MM.1S (cell line): ENCODE data around the gene RALGAPA2.

Source experiments
- DNase-seq: peaks from one replicate; pipeline ENCODE4 v3.0.0-alpha.2; 2015
- H2AFZ ChIP-seq: fragments of 300-600 bp; sonication (generic); 2 replicates; pipeline ENCODE4 v1.6.0; 2016; ENCODE audit warnings: antibody characterized with exemption, low read length
- H3F3A ChIP-seq: fragments of 300-600 bp; sonication (generic); 2 replicates; pipeline ENCODE4 v1.6.1; 2016; ENCODE audit warnings: mild to moderate bottlenecking, antibody characterized with exemption, low read length, moderate library complexity, mixed read lengths; ENCODE audit not compliant: insufficient read depth
- H3K27ac ChIP-seq: fragments of 300-600 bp; sonication (generic); 2 replicates; pipeline ENCODE4 v1.5.1; 2016; ENCODE audit warnings: mild to moderate bottlenecking, low read length
- H3K27me3 ChIP-seq: fragments of 300-600 bp; sonication (generic); replicated peaks from 2 replicates; pipeline ENCODE4 v1.6.0; 2016; ENCODE audit warnings: low read length; ENCODE audit not compliant: insufficient read depth
- H3K36me3 ChIP-seq: fragments of 300-600 bp; sonication (generic); replicated peaks from 2 replicates; pipeline ENCODE4 v1.6.1; 2016; ENCODE audit warnings: mild to moderate bottlenecking, low read length, mixed read lengths; ENCODE audit not compliant: insufficient read depth
- H3K4me1 ChIP-seq: fragments of 300-600 bp; sonication (generic); 2 replicates; pipeline ENCODE4 v1.6.1; 2016; ENCODE audit warnings: low read length, mixed read lengths
- H3K4me2 ChIP-seq: fragments of 300-600 bp; sonication (generic); 2 replicates; pipeline ENCODE4 v1.6.0; 2016; ENCODE audit warnings: low read depth, low read length
- H3K4me3 ChIP-seq: fragments of 300-600 bp; sonication (generic); 2 replicates; pipeline ENCODE4 v1.5.1; 2016; ENCODE audit warnings: low read length, mixed read lengths
- H3K79me2 ChIP-seq: fragments of 300-600 bp; sonication (generic); 2 replicates; pipeline ENCODE4 v1.6.1; 2016; ENCODE audit warnings: mixed run types, low read length, mixed read lengths
- H3K9ac ChIP-seq: fragments of 300-600 bp; sonication (generic); 2 replicates; pipeline ENCODE4 v1.6.1; 2016; ENCODE audit warnings: low read length, mixed read lengths
- H3K9me2 ChIP-seq: fragments of 300-600 bp; sonication (generic); replicated peaks from 2 replicates; pipeline ENCODE4 v1.6.1; 2016; ENCODE audit warnings: mild to moderate bottlenecking, low read length, mixed read lengths; ENCODE audit not compliant: insufficient read depth
- H3K9me3 ChIP-seq: fragments of 300-600 bp; sonication (generic); replicated peaks from 2 replicates; pipeline ENCODE4 v1.6.1; 2016; ENCODE audit warnings: mild to moderate bottlenecking, low read length, mixed read lengths; ENCODE audit not compliant: insufficient read depth
- H4K20me1 ChIP-seq: fragments of 300-600 bp; sonication (generic); 2 replicates; pipeline ENCODE4 v1.6.1; 2016; ENCODE audit warnings: mild to moderate bottlenecking, low read length, moderate library complexity, mixed read lengths; ENCODE audit not compliant: insufficient read depth
- EZH2 ChIP-seq: fragments of 300-600 bp; sonication (generic); optimal IDR thresholded peaks from 2 replicates; pipeline ENCODE3; 2017; ENCODE audit warnings: low read depth, mild to moderate bottlenecking, antibody characterized with exemption, low read length, mixed read lengths
- EZH2phosphoT487 ChIP-seq: fragments of 300-600 bp; sonication (generic); IDR thresholded peaks from 2 replicates; pipeline ENCODE4 v1.6.1; 2018; ENCODE audit warnings: antibody characterized with exemption, low read length
- TF ChIP-seq, protein P1 (sequence below): fragments of 300-600 bp; sonication (generic); IDR thresholded peaks from 2 replicates; pipeline ENCODE4 v1.5.1; 2016; ENCODE audit warnings: antibody characterized with exemption, low read length, mixed read lengths

Gene RALGAPA2

DNA sequence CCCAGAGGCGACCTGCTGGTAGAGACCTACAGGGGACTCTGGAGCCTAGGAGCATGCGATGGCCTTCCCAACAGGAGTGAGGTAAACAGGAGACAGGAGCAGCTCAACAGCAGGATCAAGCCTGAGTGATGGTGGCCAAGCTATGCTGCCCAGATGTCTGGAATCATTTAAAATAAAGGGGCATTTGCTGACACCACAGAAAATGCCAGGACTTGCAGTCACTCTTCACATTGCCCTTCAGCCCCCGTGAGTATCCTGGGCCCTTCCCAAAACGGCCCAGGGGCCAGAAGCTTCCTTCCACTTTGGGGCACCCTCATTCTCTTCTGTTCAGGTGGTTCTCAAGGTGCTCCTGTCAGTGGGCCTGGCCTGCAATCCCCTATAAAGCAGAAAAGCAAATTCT is 321.3 kb downstream of the RALGAPA2 start:
- no peak for DNase-seq
- H3K36me3 ChIP-seq = no peaks in the 10 kb centered on the region
- no peaks in the 10 kb centered on the region for H3K79me2 ChIP-seq
- no peak overlapping the region for H3K4me3 ChIP-seq
- no peak for TF ChIP-seq EZH2
- TF ChIP-seq EZH2phosphoT487 = no peak
- TF ChIP-seq, protein P1, sequence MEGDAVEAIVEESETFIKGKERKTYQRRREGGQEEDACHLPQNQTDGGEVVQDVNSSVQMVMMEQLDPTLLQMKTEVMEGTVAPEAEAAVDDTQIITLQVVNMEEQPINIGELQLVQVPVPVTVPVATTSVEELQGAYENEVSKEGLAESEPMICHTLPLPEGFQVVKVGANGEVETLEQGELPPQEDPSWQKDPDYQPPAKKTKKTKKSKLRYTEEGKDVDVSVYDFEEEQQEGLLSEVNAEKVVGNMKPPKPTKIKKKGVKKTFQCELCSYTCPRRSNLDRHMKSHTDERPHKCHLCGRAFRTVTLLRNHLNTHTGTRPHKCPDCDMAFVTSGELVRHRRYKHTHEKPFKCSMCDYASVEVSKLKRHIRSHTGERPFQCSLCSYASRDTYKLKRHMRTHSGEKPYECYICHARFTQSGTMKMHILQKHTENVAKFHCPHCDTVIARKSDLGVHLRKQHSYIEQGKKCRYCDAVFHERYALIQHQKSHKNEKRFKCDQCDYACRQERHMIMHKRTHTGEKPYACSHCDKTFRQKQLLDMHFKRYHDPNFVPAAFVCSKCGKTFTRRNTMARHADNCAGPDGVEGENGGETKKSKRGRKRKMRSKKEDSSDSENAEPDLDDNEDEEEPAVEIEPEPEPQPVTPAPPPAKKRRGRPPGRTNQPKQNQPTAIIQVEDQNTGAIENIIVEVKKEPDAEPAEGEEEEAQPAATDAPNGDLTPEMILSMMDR = no peak
- H3K9me2 ChIP-seq = no peaks in the 10 kb centered on the region
- H3K4me2 ChIP-seq = no peak overlapping the region
- no peaks in the 10 kb centered on the region for H4K20me1 ChIP-seq
- no peak overlapping the region for H3K27ac ChIP-seq
- H3K9ac ChIP-seq = no peak overlapping the region
- H3K9me3 ChIP-seq = no peaks in the 10 kb centered on the region
- H3F3A ChIP-seq = no peaks in the 10 kb centered on the region
- H2AFZ ChIP-seq = no peak overlapping the region
- no peaks in the 10 kb centered on the region for H3K4me1 ChIP-seq
- no peaks in the 10 kb centered on the region for H3K27me3 ChIP-seq

DNA sequence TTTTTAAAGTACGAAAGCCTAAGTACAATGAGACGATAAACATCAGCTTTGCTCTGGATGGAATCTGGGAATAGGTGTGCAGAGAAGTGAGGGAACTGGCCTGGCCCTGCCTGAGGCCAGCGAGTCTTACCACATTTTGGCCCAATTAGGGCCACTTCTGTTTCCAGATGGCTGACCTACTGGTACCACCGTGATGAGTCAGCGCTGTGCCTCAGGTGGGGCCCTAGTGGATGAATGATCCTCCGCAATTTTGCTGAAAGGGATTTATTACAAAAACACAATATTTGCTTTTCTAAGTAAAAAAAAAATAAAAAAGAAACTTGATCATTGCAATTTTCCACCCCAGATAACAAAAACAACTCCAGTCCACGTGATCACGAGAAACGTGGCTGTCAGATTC is 322.1 kb downstream of the RALGAPA2 start:
- Histone ChIP-seq H3K27ac (no peak overlapping the region), H3K9me2 (no peaks in the 10 kb centered on the region), H3K36me3 (no peaks in the 10 kb centered on the region), H3K79me2 (no peaks in the 10 kb centered on the region), H3F3A (no peaks in the 10 kb centered on the region), H3K4me3 (no peak overlapping the region), H3K4me2 (no peak overlapping the region), H3K4me1 (no peaks in the 10 kb centered on the region), H3K9me3 (no peaks in the 10 kb centered on the region), H2AFZ (no peak overlapping the region), H3K9ac (no peak overlapping the region), H3K27me3 (no peaks in the 10 kb centered on the region), H4K20me1 (no peaks in the 10 kb centered on the region)
- TF ChIP-seq EZH2 (no peak), EZH2phosphoT487 (no peak)
- TF ChIP-seq, protein P1 = no peak
- no peak for DNase-seq

DNA sequence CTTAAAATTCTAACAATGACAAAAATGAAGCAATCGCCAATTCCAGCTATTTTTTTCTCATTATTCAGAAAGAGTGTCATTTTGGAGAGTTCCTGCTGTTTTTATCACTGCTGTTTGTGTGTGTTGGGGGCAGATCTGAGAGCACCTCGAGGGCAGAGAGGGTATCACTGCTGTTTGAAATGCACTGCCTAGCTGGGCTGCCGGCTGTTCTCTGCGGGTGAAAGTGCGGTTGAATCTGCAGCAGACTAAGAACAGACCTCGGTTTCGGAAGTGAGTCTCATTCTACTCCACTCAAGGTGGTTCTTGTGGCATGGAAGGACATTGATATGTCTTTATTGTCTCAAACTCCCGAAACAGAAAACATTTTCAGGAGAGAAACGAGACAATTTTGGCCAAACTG is 326.3 kb downstream of the RALGAPA2 start:
- Histone ChIP-seq H3K9me2 (no peaks in the 10 kb centered on the region), H3K27me3 (no peaks in the 10 kb centered on the region), H3F3A (no peaks in the 10 kb centered on the region), H3K36me3 (no peaks in the 10 kb centered on the region), H3K9ac (no peak overlapping the region), H3K9me3 (no peaks in the 10 kb centered on the region), H3K4me3 (no peak overlapping the region), H3K4me1 (no peaks in the 10 kb centered on the region), H4K20me1 (no peaks in the 10 kb centered on the region), H3K27ac (no peak overlapping the region), H2AFZ (no peak overlapping the region), H3K4me2 (no peak overlapping the region), H3K79me2 (no peaks in the 10 kb centered on the region)
- TF ChIP-seq, protein P1 = no peak
- no peak for TF ChIP-seq EZH2phosphoT487
- TF ChIP-seq EZH2 = no peak
- DNase-seq = no peak
